ENCODE results near the gene SLITRK3. TPM values are rescaled to one million over a fixed set of nuclear protein-coding genes. Genes with fewer than 3 reads are reported as not detected.
"Not testable (repeated sequence)": the region's sequence is repeated elsewhere in the genome, so short reads cannot be mapped to it uniquely, and the experiment has no call there.

Gene SLITRK3
- total RNA-seq, 2 experiments from 2014 or later: not detected

GRCh38 chr3:165148876-165149441 lies 47.2 kb downstream of the SLITRK3 start:
- CTCF ChIA-PET: no interaction called here

GRCh38 chr3:165144271-165144670 lies 51.9 kb downstream of the SLITRK3 start:
- intact Hi-C loops (cut with micrococcal nuclease): no loop called here
- Mint-ChIP-seq H3K27ac (no peak overlapping the region), H3K4me1 (ENCODE audit: low read depth) (no peaks in the 10 kb centered on the region), H3K4me3 (no peak overlapping the region), H3K36me3 (ENCODE audit: low read depth) (no peaks in the 10 kb centered on the region), H3K27me3 (no peaks in the 10 kb centered on the region), H3K9me3 (peaks cover 2% of the 10 kb centered on the region)
- no peak for TF ChIP-seq CTCF (IDR thresholded peaks at IDR 0.05)
- CTCF ChIA-PET: interaction anchor here (1.0 kb wide), 1 partner anchor 62 kb away, joined by 3 read pairs; no protein-coding TSS in a partner anchor
- POLR2A ChIA-PET: no interaction called here
- ATAC-seq (no peak), DNase-seq (no peak)

More at GRCh38 chr3:165148876-165149441, 47.2 kb downstream of the SLITRK3 start:
- Mint-ChIP-seq H3K27ac (no peak overlapping the region), H3K36me3 (ENCODE audit: low read depth) (no peaks in the 10 kb centered on the region), H3K27me3 (no peaks in the 10 kb centered on the region), H3K4me1 (ENCODE audit: low read depth) (no peaks in the 10 kb centered on the region), H3K9me3 (no peaks in the 10 kb centered on the region), H3K4me3 (no peak overlapping the region)
- intact Hi-C loops (cut with micrococcal nuclease): no loop called here
- ATAC-seq (no peak), DNase-seq (no peak)
- no peak for TF ChIP-seq CTCF (IDR thresholded peaks at IDR 0.05)
- POLR2A ChIA-PET: no interaction called here

DNA sequence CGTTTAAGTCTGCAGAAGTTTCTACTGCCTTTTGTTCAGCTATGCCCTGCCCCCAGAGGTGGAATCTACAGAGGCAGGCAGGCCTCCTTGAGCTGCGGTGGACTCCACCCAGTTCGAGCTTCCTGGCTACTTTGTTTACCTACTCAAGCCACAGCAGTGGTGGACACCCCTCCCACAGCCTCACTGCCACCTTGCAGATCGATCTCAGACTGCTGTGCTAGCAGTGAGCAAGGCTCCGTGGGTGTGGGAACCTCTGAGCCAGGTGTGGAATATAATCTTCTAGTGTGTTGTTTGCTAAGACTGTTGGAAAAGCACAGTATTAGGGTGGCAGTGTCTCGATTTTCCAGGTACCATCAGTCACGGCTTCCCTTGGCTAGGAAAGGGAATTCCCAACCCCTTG lies 56.3 kb downstream of the SLITRK3 start:
- POLR2A ChIA-PET; H3K36me3 Mint-ChIP-seq (ENCODE audit: low read depth); H3K27me3 Mint-ChIP-seq; ATAC-seq; DNase-seq; CTCF ChIA-PET; intact Hi-C loops (cut with micrococcal nuclease); H3K27ac Mint-ChIP-seq; H3K9me3 Mint-ChIP-seq; H3K4me1 Mint-ChIP-seq (ENCODE audit: low read depth); H3K4me3 Mint-ChIP-seq: not testable (repeated sequence)

Other genes with a start within 250 kb of the SLITRK3 start
- not detected for gene SI, start 117.9 kb downstream of the SLITRK3 start, total RNA-seq

Data from activated CD8-positive, alpha-beta T cell treated with anti-CD3 and anti-CD28 coated beads for 36 hours (primary cell).